ES-I3 (cell line): Measurements from ENCODE around the gene GPR160.

Experiments used
- H3K36me3 ChIP-seq: 2 replicates; pipeline ENCODE4 v1.6.1; 2013; ENCODE audit warnings: mild to moderate bottlenecking, low read length, control low read depth, moderate library complexity; ENCODE audit not compliant: insufficient read depth
- H3K4me1 ChIP-seq: 2 replicates; pipeline ENCODE4 v1.6.1; 2013; ENCODE audit warnings: mild to moderate bottlenecking, control low read depth, low read length; ENCODE audit not compliant: insufficient read depth
- H3K9ac ChIP-seq: 2 replicates; pipeline ENCODE4 v1.6.1; 2013; ENCODE audit warnings: low read depth, mild to moderate bottlenecking, low read length, moderate library complexity
- H3K9me3 ChIP-seq: 2 replicates; pipeline ENCODE4 v1.6.1; 2013; ENCODE audit warnings: mild to moderate bottlenecking, low read length, moderate library complexity; ENCODE audit not compliant: control insufficient read depth, insufficient read depth

The GPR160 gene

DNA sequence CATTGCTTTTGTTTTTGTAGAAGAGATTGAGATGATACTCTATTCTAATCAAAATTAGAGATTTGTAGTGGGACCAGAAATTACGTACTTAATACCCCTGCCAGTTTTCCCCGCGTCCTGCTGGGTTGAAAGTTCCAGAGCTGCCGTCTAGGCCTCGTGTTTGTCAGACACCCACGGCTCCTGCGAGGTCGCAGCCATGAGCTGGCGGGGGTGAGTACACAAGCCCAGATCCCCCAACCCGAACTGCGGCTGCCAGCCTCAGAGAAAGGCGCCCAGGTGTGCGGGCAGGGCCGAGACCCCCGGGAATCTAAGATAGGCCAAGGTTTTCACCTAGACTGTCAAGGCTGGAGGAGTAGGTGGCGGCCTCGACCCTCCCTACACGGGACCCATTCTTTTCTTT lies 26.3 kb downstream of the GPR160 start:
- H3K4me1 ChIP-seq = peaks cover 7% of the 10 kb centered on the region
- no peaks in the 10 kb centered on the region for H3K9me3 ChIP-seq
- no peaks in the 10 kb centered on the region for H3K36me3 ChIP-seq
- H3K9ac ChIP-seq = no peak overlapping the region

DNA sequence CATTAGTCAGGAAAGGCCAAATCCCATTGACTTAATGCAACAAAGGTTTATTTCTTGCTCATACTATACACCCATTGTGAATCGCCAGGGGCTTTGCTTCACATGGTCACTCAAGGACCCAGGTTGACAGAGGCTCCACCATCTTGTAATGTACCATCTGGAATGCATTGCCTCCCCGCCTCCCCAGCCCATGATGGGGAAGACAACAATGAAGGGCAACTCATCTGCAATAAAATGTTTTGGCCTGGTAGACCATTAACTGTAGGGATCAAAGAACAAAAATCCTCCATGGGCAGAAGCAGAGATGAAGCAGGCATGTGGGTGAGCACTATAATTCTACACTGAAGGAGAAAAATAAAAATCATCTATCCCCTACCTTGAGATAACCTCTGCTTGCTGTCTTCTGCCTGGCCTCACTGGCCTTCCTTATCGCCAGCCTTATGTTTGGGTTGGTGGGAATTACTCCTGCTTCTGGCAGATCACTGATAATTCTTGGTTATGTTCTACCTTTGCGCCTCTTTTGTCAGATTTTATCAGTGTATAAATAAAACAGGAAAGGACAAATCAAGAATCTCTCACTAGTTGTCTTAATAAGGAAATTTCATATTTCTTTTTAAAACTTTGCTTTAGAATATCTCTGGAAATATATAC lies 37.8 kb downstream of the GPR160 start:
- H3K9ac ChIP-seq = no peak overlapping the region
- no peaks in the 10 kb centered on the region; the same call in 1 of the 2 replicates for H3K36me3 ChIP-seq
- H3K4me1 ChIP-seq = no peaks in the 10 kb centered on the region

DNA sequence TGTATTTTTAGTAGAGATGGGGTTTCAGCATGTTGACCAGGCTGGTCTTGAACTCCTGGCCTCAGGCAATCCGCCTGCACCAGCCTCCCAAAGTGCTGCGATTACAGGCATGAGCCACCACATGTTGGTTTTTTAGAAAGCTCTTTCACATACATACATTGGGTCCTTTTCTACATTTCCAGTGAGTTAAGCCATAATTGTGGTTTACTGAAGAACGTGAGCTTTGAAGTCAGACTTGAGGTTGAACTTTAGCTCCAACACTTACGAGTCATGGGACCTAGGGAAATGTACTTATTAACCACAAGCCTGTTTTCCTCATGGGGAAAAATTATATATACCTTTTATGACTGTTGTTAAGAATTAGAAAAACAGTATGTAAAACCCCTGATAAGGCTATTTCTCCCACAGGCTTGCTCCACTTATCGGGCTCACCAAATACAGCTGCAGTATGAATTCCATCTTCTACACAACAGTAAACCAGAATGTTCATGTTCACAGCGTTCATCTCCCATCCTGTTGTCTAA lies 39.0 kb downstream of the GPR160 start:
- Histone ChIP-seq H3K9me3 (no peaks in the 10 kb centered on the region), H3K4me1 (no peaks in the 10 kb centered on the region), H3K36me3 (no peaks in the 10 kb centered on the region; the same call in 1 of the 2 replicates), H3K9ac (no peak overlapping the region)

More for the DNA sequence above, 37.8 kb downstream of the GPR160 start:
- H3K9me3 ChIP-seq = peaks cover 3% of the 10 kb centered on the region; the same call in 1 of the 2 replicates

DNA sequence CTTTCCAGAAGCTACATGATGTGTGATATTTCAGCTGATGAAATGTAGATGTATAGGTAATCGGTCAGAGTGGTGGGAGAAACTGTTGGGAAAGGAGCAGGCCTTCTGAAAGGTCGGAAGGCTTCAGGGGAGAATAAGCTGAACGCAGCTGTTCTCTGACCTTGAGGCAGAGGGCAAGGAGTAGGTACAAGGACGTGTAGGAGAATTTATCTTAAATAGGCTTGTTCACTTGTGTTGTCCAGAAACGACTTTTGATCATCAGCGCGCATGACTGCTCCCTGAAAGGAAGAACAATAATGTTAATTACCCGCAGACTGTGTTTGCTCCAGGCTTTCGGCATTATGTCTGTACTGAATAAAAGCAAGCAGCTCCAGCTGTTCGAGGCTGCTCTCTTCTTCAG lies 39.6 kb downstream of the GPR160 start:
- no peaks in the 10 kb centered on the region; the same call in 1 of the 2 replicates for H3K36me3 ChIP-seq
- no peaks in the 10 kb centered on the region for H3K4me1 ChIP-seq
- H3K9ac ChIP-seq = no peak overlapping the region
- H3K9me3 ChIP-seq = no peaks in the 10 kb centered on the region

DNA sequence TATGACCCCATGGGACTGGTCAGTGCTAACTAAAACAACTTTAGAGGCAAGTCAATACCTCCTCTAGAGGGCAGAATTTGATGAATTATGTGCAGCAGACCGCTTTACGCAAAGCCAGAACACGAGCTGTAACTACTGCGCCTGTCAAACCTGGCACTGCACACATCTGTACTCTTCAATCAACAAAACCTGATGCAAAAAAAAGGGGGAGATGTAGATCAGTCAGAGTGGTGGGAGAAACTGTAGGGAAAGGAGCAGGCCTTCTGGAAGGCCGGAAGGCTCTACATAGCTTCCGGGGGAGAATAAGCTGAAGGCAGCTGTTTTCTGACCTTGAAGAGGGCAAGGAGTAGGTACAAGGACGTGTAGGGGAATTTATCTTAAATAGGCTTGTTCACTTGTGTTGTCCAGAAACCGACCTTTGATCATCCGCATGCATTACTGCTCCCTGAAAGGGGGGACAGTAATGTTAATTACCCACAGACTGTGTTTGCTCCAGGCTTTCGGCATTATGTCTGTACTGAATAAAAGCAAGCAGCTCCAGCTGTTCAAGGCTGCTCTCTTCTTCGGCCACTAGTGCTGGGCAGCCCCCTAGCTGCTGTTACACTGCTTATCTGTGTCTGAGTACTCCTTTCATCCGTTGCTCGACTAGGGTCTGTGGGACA lies 41.0 kb downstream of the GPR160 start:
- H3K9me3 ChIP-seq = no peaks in the 10 kb centered on the region
- H3K36me3 ChIP-seq = peaks cover 2% of the 10 kb centered on the region; the same call in 1 of the 2 replicates
- H3K9ac ChIP-seq = no peak overlapping the region
- H3K4me1 ChIP-seq = no peaks in the 10 kb centered on the region

DNA sequence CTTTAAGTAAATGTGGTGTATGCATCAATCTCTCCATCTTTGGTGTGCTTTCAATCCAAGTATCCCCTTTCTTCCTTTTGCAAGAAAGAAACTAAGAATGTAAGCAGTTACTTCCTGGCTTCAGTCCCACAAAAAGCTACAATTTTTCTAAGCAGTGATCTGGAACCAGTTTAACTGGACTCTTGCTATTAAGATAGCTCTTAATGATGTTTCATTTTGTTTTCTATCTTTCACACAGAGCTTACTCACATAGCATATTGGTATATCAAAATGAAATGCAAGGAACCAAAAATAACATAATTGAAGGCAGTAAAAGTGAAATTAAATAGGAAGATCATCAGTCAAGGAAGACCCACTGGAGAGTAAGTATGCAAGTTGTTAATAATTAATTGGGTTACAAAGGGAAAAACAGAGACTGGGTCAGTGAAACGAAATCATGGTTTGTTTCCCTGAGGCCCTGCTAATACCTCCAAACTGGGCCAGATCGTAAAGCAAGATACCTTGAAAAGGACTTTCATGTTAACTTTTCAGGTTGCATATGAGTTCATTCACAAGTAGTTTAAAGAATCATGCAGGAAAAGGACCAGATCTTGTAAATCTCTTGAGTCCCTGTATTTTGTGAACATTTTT lies 41.9 kb downstream of the GPR160 start:
- Histone ChIP-seq H3K4me1 (no peaks in the 10 kb centered on the region), H3K9me3 (no peaks in the 10 kb centered on the region), H3K36me3 (peaks cover 2% of the 10 kb centered on the region; the same call in 1 of the 2 replicates), H3K9ac (no peak overlapping the region)

DNA sequence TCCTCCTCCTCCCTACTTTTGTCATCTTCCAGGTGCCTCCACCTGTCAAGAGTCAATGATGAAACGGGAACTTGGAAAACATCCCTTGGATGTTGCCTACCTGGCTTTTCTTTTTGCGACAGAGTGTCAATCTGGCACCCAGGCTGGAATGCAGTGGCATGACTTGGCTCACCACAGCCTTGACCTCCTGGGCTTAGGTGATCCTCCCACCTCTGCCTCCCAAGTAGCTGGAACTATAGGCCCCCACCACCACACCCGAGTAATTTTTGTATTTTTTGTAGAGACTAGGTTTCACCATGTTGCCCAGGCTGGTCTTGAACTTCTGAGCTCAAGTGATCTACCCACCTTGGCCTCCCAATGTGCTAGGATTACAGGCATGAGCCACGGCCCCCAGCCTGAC lies 42.8 kb downstream of the GPR160 start:
- H3K4me1 ChIP-seq = no peaks in the 10 kb centered on the region
- peaks cover 2% of the 10 kb centered on the region; the same call in 1 of the 2 replicates for H3K36me3 ChIP-seq
- H3K9me3 ChIP-seq = no peaks in the 10 kb centered on the region
- no peak overlapping the region for H3K9ac ChIP-seq

DNA sequence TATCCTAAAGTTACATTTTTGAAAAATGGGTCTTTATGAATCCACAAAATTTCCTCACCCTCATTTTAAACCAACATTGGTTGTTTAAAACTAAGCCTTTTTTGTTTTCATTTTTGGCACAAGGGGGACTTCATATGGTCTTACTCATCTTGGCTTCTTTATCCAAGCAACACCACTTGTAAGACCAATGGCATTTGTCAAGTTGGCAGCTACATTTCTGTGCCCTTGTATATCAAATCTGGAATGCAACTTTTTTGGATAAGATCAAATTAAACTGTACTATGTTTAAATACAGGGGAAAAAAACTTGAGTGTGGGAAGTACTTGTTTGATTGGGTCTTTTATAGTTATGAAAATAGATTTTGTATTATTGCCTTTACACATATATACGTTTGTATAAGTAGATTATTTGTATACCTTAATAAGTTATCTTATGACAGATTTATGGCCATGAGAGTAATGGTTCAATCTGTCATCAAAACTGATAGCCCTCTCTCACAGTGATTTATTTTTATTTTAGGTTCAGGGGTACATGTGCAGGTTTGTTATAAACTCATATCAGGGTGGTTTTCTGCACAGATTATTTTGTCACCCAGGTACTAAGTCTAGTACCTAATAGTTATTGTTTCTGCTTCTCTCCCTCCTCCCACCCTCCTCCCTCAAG lies 43.4 kb downstream of the GPR160 start:
- H3K36me3 ChIP-seq = peaks cover 2% of the 10 kb centered on the region; the same call in 1 of the 2 replicates
- H3K4me1 ChIP-seq = no peaks in the 10 kb centered on the region
- no peak overlapping the region for H3K9ac ChIP-seq
- H3K9me3 ChIP-seq = no peaks in the 10 kb centered on the region

DNA sequence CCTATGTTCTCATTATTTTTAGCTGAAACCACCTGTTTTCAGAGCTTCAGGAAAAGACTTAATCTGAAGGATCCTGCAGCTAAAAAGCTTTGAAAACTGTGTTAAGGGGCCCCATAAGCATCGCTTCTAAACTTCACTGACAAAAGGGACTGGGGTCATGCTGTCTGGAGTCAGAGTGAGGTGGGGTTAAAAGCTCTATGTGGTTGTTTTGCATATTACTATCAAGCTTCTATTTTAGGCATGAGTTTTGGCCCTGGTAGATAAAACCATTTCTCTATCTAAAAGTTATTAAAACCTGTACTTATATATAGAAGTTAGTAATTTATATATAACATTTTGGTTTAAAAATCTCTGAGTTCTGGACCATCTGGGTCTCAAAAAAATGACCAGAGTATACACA lies 45.5 kb downstream of the GPR160 start:
- Histone ChIP-seq H3K9me3 (no peaks in the 10 kb centered on the region), H3K9ac (no peak overlapping the region), H3K36me3 (peaks cover 2% of the 10 kb centered on the region; the same call in 1 of the 2 replicates), H3K4me1 (no peaks in the 10 kb centered on the region)

DNA sequence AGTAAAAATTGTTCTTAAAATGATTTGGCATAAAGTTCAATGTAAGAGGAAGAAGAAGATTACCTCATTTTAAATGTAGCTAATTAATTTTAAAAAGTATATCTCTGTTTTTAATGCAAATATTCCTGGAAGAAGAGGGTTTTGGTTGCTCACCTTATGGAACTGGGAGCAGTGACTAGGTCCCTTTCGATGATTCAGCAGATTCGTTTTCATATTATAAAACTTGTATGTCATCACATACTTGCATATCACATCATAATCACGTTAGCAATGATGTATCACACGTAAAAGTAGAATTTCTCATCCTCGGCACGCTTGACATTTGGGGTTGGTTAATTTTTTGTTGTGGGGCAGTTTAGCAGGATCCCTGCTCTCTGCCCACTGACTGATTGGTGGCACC lies 47.6 kb downstream of the GPR160 start:
- H3K9ac ChIP-seq = no peak overlapping the region
- H3K36me3 ChIP-seq = peaks cover 2% of the 10 kb centered on the region; the same call in 1 of the 2 replicates
- H3K9me3 ChIP-seq = no peaks in the 10 kb centered on the region
- H3K4me1 ChIP-seq = no peaks in the 10 kb centered on the region

DNA sequence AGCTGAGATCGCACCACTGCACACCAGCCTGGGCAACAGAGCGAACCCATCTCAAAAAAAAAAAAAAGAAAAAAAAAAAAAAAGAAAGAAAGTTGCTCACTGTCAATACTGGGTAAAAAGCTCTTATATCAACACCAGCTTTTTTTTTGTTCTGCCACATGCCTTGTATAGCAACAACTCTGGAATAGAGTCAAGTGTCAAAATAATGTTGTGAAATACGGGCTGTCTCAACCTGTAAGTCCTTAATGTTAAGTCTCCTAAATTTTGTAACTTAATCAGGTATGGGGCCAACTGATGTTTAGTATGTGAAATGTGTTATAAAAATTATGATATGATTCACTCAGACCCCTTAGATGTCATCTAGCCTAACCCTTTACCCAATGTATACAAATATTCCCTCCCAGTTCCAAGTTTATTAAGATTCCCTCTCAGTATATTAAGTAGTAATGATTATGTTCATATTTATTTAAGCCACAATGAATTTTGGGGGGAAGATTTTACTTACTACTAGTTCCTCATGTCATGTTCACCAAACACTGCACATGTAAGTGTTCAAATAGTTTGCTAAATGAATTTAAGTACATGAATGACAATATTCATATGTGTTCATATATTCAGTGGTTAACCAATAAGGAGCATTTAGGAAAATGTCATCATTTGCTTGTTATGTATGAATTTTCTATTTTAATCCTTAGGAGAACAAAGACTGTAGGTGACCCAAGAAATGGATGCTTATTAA lies 52.2 kb downstream of the GPR160 start:
- Histone ChIP-seq H3K9ac (no peak overlapping the region), H3K36me3 (no peaks in the 10 kb centered on the region)

DNA sequence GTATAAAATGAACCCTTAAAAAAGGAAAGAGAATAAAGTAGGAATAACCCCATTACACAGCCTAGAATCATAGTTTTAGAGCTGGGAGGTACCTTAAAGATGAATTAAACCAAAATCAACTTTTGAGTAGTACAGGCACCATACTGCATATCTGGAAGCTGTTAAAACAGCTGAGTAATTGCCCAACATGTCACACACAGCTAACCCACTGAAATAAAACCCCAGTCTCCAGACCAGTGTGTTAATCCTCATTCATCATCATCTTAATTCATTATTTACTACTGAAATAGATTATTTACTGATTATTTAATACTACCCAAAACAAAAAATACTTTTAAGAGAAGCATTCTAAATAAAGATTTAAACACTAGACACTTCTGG lies 52.8 kb downstream of the GPR160 start:
- Histone ChIP-seq H3K4me1 (no peaks in the 10 kb centered on the region), H3K9ac (no peak overlapping the region), H3K36me3 (peaks cover 2% of the 10 kb centered on the region; the same call in 1 of the 2 replicates), H3K9me3 (no peaks in the 10 kb centered on the region)

More for the DNA sequence above, 52.2 kb downstream of the GPR160 start:
- Histone ChIP-seq H3K9me3 (no peaks in the 10 kb centered on the region), H3K4me1 (no peaks in the 10 kb centered on the region)

DNA sequence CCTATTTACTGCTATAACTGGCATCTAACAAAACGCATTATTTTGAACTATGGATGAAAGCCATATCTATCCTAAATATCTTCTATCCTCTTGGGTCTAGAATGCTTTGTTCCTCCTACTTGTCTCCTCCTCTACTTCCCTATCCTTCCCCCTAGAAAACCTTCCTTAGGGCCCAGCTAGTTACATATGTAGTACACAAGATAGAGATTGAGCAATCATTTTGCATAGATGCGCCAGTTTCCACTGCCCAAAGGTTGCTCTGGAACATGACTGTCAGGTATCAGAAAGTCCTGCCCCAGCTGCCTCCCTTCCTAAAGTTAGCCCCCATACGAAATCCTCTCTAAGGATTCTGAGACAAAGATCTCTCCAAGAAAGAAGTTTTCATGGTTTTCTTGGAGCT lies 55.1 kb downstream of the GPR160 start:
- H3K36me3 ChIP-seq = peaks cover 6% of the 10 kb centered on the region
- H3K9ac ChIP-seq = no peak overlapping the region
- H3K4me1 ChIP-seq = no peaks in the 10 kb centered on the region
- H3K9me3 ChIP-seq = no peaks in the 10 kb centered on the region

DNA sequence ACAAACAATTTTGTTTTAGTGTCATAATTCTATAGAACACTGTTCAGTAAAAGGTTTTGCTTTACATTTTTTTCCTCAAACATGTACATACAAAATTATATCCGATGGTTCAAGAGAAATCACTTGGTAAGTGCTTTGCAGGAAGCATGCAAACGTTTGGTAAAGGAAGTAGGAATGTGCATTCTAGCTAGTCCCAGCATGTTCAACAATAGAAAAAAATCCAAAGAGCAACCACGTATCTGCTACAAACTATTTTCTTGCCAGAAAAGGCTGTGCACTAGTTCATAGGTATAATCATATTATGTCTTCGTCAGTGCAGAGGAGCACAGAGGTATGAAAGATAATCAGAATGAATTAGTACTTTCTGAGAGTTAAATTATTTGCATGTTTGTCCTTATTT lies 58.0 kb downstream of the GPR160 start:
- H3K36me3 ChIP-seq = peaks cover 6% of the 10 kb centered on the region
- H3K9me3 ChIP-seq = no peaks in the 10 kb centered on the region
- H3K4me1 ChIP-seq = no peaks in the 10 kb centered on the region

More for the DNA sequence above, 58.0 kb downstream of the GPR160 start:
- H3K9ac ChIP-seq = no peak overlapping the region
